GM19025 (cell line): Measurements from ENCODE around the gene C5orf47.
A peak's percentile ranks its signal among the peaks of the same experiment; 100 is the strongest.

Experiments
- ATAC-seq: cut with Tn5 transposase; IDR thresholded peaks from one replicate; pipeline ENCODE4 v1.9.1; 2021; ENCODE audit warnings: mild to moderate bottlenecking, low read depth, moderate library complexity; ENCODE audit not compliant: unreplicated experiment

The C5orf47 gene

GRCh38 chr5:173988554-173989431 is at the start of gene C5orf47:
Gene C5orf47 (plus strand): TSS chr5:173989170. CDS start chr5:173989264, 94 bp downstream.
- ATAC-seq, result no peak

- ATAC-seq, result no peak
These were observed 48.7 kb upstream of the C5orf47 start for GRCh38 chr5:173940269-173940668.

- no peak for ATAC-seq
These were observed 47.9 kb upstream of the C5orf47 start for GRCh38 chr5:173941102-173941501.

GRCh38 chr5:173941758-173942401 is 47.1 kb upstream of the C5orf47 start:
- no peak for ATAC-seq

GRCh38 chr5:173944511-173944910 is 44.5 kb upstream of the C5orf47 start:
- ATAC-seq, result no peak

GRCh38 chr5:173945160-173945559 is 43.8 kb upstream of the C5orf47 start:
- no peak for ATAC-seq

- ATAC-seq, result no peak
These were observed 42.6 kb upstream of the C5orf47 start for GRCh38 chr5:173946323-173946722.

GRCh38 chr5:173950829-173951228 is 38.1 kb upstream of the C5orf47 start:
- ATAC-seq, result no peak

GRCh38 chr5:173953528-173954090 is 35.4 kb upstream of the C5orf47 start:
- ATAC-seq, result no peak

GRCh38 chr5:173954671-173955521 is 34.1 kb upstream of the C5orf47 start:
- ATAC-seq, result peak; percentile 69

- no peak for ATAC-seq
These were observed 28.0 kb upstream of the C5orf47 start for GRCh38 chr5:173960986-173961385.

- no peak for ATAC-seq
These were observed 27.6 kb upstream of the C5orf47 start for GRCh38 chr5:173961418-173961817.

- no peak for ATAC-seq
These were observed 26.5 kb upstream of the C5orf47 start for GRCh38 chr5:173962436-173962972.

- ATAC-seq, result no peak
These were observed 25.7 kb upstream of the C5orf47 start for GRCh38 chr5:173963182-173963838.

- no peak for ATAC-seq
These were observed 25.0 kb upstream of the C5orf47 start for GRCh38 chr5:173963867-173964441.

- ATAC-seq, result no peak
These were observed 24.5 kb upstream of the C5orf47 start for GRCh38 chr5:173964506-173964905.

GRCh38 chr5:173967241-173967640 is 21.7 kb upstream of the C5orf47 start:
- no peak for ATAC-seq

- ATAC-seq, result no peak
These were observed 20.7 kb upstream of the C5orf47 start for GRCh38 chr5:173968154-173968797.
